ENCODE results near the gene RNASET2. TPM values are rescaled to one million over a fixed set of nuclear protein-coding genes. Genes with fewer than 3 reads are reported as not detected.

RNASET2 gene
- polyA plus RNA-seq, 1 experiment, result 28.0 TPM

DNA sequence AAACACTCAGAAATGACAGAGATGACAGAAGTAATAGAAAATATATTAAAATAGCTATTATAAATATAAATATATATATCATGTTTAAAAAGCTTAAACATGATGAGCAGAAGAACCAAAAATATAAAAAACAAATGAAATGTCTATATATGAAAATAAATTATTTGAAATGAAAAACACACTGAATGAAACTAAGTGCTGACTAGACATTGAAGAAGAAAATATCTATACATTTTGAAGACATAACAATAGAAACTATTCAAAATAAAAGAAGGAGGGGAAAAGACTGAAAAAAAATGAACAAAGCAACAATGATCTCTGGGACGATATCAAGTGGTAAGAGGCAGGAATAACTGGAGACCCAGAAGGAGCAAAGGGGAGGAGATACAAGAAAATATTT is 76.8 kb downstream of the RNASET2 start:
- no peak overlapping the region for H3K27ac ChIP-seq (ENCODE audit: low read depth, low read length)
- POLR2A ChIA-PET, result no interaction called here
- H3K4me3 ChIP-seq (ENCODE audit: low read depth, low read length), result no peak overlapping the region
- H3K27me3 ChIP-seq (ENCODE audit: control insufficient read depth, insufficient read depth, low read length), result no peaks in the 10 kb centered on the region
- no peaks in the 10 kb centered on the region for H3K9me3 ChIP-seq (ENCODE audit: control insufficient read depth, insufficient read depth, low read length)
- CTCF ChIA-PET, result no interaction called here
- TF ChIP-seq, protein P1, sequence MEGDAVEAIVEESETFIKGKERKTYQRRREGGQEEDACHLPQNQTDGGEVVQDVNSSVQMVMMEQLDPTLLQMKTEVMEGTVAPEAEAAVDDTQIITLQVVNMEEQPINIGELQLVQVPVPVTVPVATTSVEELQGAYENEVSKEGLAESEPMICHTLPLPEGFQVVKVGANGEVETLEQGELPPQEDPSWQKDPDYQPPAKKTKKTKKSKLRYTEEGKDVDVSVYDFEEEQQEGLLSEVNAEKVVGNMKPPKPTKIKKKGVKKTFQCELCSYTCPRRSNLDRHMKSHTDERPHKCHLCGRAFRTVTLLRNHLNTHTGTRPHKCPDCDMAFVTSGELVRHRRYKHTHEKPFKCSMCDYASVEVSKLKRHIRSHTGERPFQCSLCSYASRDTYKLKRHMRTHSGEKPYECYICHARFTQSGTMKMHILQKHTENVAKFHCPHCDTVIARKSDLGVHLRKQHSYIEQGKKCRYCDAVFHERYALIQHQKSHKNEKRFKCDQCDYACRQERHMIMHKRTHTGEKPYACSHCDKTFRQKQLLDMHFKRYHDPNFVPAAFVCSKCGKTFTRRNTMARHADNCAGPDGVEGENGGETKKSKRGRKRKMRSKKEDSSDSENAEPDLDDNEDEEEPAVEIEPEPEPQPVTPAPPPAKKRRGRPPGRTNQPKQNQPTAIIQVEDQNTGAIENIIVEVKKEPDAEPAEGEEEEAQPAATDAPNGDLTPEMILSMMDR (IDR thresholded peaks at IDR 0.05; ENCODE audit: low read depth, low read length), result no peak
- DNase-seq (ENCODE audit: low read depth, low spot score), result no peak

Small RNA genes lying within 50 kb of the gene (small RNA-seq; reads per million reads assigned to genes)
- 1.3 reads per million for gene MIR3939 (ENCODE audit: insufficient read length, low read depth)

Other genes with a start within 250 kb of the RNASET2 start
- 12.7 and 21.4 TPM in 2 replicates for gene CEP43, start 42.8 kb upstream of the RNASET2 start, polyA plus RNA-seq (2011; rRNA removed)
- gene CCR6, start 166.5 kb upstream of the RNASET2 start, polyA plus RNA-seq (2011; rRNA removed), result not detected in 2 replicates
- not detected in 2 replicates for gene GPR31, start 201.4 kb upstream of the RNASET2 start, polyA plus RNA-seq (2011; rRNA removed)